H9 (cell line): ENCODE measurements around the gene ARPP21. TPM values are rescaled to one million over a fixed set of nuclear protein-coding genes. Genes with fewer than 3 reads are reported as not detected.

ENCODE experiments used
- DNase-seq: peaks from one replicate; pipeline ENCODE4 v3.0.0-alpha.2; 2017
- H2AFZ ChIP-seq: one replicate; pipeline ENCODE4 v1.6.1; 2013; ENCODE audit warnings: mild to moderate bottlenecking, low read length, control low read depth, moderate library complexity
- H2AK5ac ChIP-seq: 2 replicates; pipeline ENCODE4 v1.6.1; 2013; ENCODE audit warnings: low read length, control low read depth, mixed read lengths; ENCODE audit not compliant: insufficient read length
- H2BK120ac ChIP-seq: one replicate; pipeline ENCODE4 v1.6.1; 2013; ENCODE audit warnings: low read depth, mild to moderate bottlenecking, low read length, control low read depth, inconsistent platforms; ENCODE audit not compliant: poor library complexity, severe bottlenecking
- H2BK12ac ChIP-seq: 2 replicates; pipeline ENCODE4 v1.6.1; 2013; ENCODE audit warnings: low read length, control low read depth, mixed read lengths, low read depth; ENCODE audit not compliant: insufficient read length
- H2BK15ac ChIP-seq: 2 replicates; pipeline ENCODE4 v1.6.1; 2013; ENCODE audit warnings: low read depth, low read length, control low read depth
- H2BK20ac ChIP-seq: one replicate; pipeline ENCODE4 v1.6.1; 2013; ENCODE audit warnings: low read depth, mild to moderate bottlenecking, low read length, control low read depth, inconsistent platforms; ENCODE audit not compliant: poor library complexity, severe bottlenecking
- H2BK5ac ChIP-seq: 2 replicates; pipeline ENCODE4 v1.6.1; 2013; ENCODE audit warnings: low read length, control low read depth, mixed read lengths; ENCODE audit not compliant: insufficient read length
- H3K14ac ChIP-seq: 2 replicates; pipeline ENCODE4 v1.6.1; 2013; ENCODE audit warnings: low read length, control low read depth; ENCODE audit not compliant: insufficient read depth
- H3K18ac ChIP-seq: 2 replicates; pipeline ENCODE4 v1.6.1; 2013; ENCODE audit warnings: low read depth, mild to moderate bottlenecking, mixed read lengths, low read length, control low read depth; ENCODE audit not compliant: insufficient read length
- H3K23ac ChIP-seq: 2 replicates; pipeline ENCODE4 v1.6.1; 2013; ENCODE audit warnings: low read length, control low read depth, mixed read lengths, low read depth; ENCODE audit not compliant: insufficient read length
- H3K23me2 ChIP-seq: 2 replicates; pipeline ENCODE4 v1.6.1; 2013; ENCODE audit warnings: low read depth, mild to moderate bottlenecking, mixed read lengths, low read length, control low read depth; ENCODE audit not compliant: insufficient read length, poor library complexity, severe bottlenecking
- H3K27ac ChIP-seq: 2 replicates; pipeline ENCODE4 v1.5.1; 2013; ENCODE audit warnings: low read length, control low read depth, mixed read lengths, low read depth; ENCODE audit not compliant: insufficient read length
- H3K27me3 ChIP-seq: 2 replicates; pipeline ENCODE4 v1.6.1; 2013; ENCODE audit warnings: low read length, control low read depth, inconsistent platforms; ENCODE audit not compliant: insufficient read depth
- H3K4ac ChIP-seq: 2 replicates; pipeline ENCODE4 v1.6.1; 2013; ENCODE audit warnings: low read depth, mild to moderate bottlenecking, control low read depth, inconsistent platforms, low read length, moderate library complexity
- H3K4me1 ChIP-seq: 2 replicates; pipeline ENCODE4 v1.6.1; 2013; ENCODE audit warnings: low read length, control low read depth, inconsistent platforms; ENCODE audit not compliant: insufficient read depth
- H3K4me2 ChIP-seq: 2 replicates; pipeline ENCODE4 v1.6.1; 2013; ENCODE audit warnings: low read length, control low read depth, mixed read lengths; ENCODE audit not compliant: insufficient read length, insufficient read depth
- H3K56ac ChIP-seq: 2 replicates; pipeline ENCODE4 v1.6.1; 2013; ENCODE audit warnings: low read depth, mild to moderate bottlenecking, mixed read lengths, low read length, control low read depth; ENCODE audit not compliant: insufficient read length
- H3K79me1 ChIP-seq: 2 replicates; pipeline ENCODE4 v1.6.1; 2013; ENCODE audit warnings: low read depth, mild to moderate bottlenecking, moderate library complexity, low read length, control low read depth, inconsistent platforms; ENCODE audit not compliant: insufficient read depth, poor library complexity, severe bottlenecking
- H3K79me2 ChIP-seq: 2 replicates; pipeline ENCODE4 v1.6.1; 2013; ENCODE audit warnings: low read length, control low read depth, inconsistent platforms; ENCODE audit not compliant: insufficient read depth
- H3K9ac ChIP-seq: 2 replicates; pipeline ENCODE4 v1.6.1; 2013; ENCODE audit warnings: low read length, control low read depth, mixed read lengths; ENCODE audit not compliant: insufficient read length; ENCODE audit errors: extremely low read depth
- H3K9me3 ChIP-seq: one replicate; pipeline ENCODE4 v1.6.1; 2013; ENCODE audit warnings: low read depth, low read length, inconsistent platforms; ENCODE audit not compliant: control insufficient read depth
- H3T11ph ChIP-seq: one replicate; pipeline ENCODE4 v1.6.1; 2013; ENCODE audit warnings: mild to moderate bottlenecking, low read length, control low read depth, inconsistent platforms
- H4K20me1 ChIP-seq: one replicate; pipeline ENCODE4 v1.6.1; 2013; ENCODE audit not compliant: control insufficient read depth, insufficient read length, insufficient read depth
- H4K5ac ChIP-seq: 2 replicates; pipeline ENCODE4 v1.6.1; 2013; ENCODE audit warnings: low read depth, mild to moderate bottlenecking, mixed read lengths, low read length, control low read depth; ENCODE audit not compliant: insufficient read length
- H4K8ac ChIP-seq: replicated peaks from 2 replicates; pipeline ENCODE4 v1.6.1; 2013; ENCODE audit warnings: low read length, control low read depth, mixed read lengths, low read depth; ENCODE audit not compliant: insufficient read length
- H4K91ac ChIP-seq: 2 replicates; pipeline ENCODE4 v1.6.1; 2013; ENCODE audit warnings: low read depth, mild to moderate bottlenecking, moderate library complexity, mixed read lengths, low read length, control low read depth; ENCODE audit not compliant: insufficient read length
- H3K27ac Mint-ChIP-seq, 3 experiments: 2 replicates in 2 of 3; 3 replicates in 1 of 3; pipeline ENCODE4 v1.8.0; 2020 to 2021; ENCODE audit warnings: mixed read lengths in 3 of 3, mild to moderate bottlenecking in 1 of 3, moderate library complexity in 1 of 3
- H3K27me3 Mint-ChIP-seq: 2 replicates; pipeline ENCODE4 v1.8.0; 2021; ENCODE audit warnings: low read depth, mild to moderate bottlenecking, moderate library complexity, mixed read lengths
- H3K36me3 Mint-ChIP-seq, 3 experiments: 2 replicates in 2 of 3; 3 replicates in 1 of 3; pipeline ENCODE4 v1.8.0; 2020 to 2021; ENCODE audit warnings: low read depth in 3 of 3, mixed read lengths in 3 of 3; ENCODE audit not compliant: insufficient read depth in 1 of 3
- H3K4me1 Mint-ChIP-seq, 2 experiments: 2 replicates each; pipeline ENCODE4 v1.8.0; 2020; ENCODE audit warnings: mixed read lengths in 2 of 2
- H3K4me3 Mint-ChIP-seq, 2 experiments: 2 replicates in 1 of 2; 3 replicates in 1 of 2; pipeline ENCODE4 v1.8.0; 2020 to 2021; ENCODE audit warnings: mild to moderate bottlenecking in 2 of 2, mixed read lengths in 2 of 2, moderate library complexity in 1 of 2
- H3K9me3 Mint-ChIP-seq, 2 experiments: 2 replicates in 1 of 2; 3 replicates in 1 of 2; pipeline ENCODE4 v1.8.0; 2020; ENCODE audit warnings: mild to moderate bottlenecking in 2 of 2, mixed read lengths in 2 of 2, moderate library complexity in 1 of 2
- CTCF ChIP-seq: fragments of 200-600 bp; sonication (generic); conservative IDR thresholded peaks from 3 replicates; pipeline ENCODE4 v1.8.0; 2021; ENCODE audit warnings: antibody characterized with exemption, mild to moderate bottlenecking
- WGBS: extraction: QIAGEN DNeasy Blood & Tissue Kit; methylation state at CpG from one replicate; pipeline ENCODE4 v1.1.7; 2013; ENCODE audit warnings: missing lambda C conversion rate, low lambda C conversion rate, mixed read lengths; ENCODE audit not compliant: insufficient read length; ENCODE audit errors: extremely low coverage; 5-methylcytosine and 5-hydroxymethylcytosine counted together
- total RNA-seq: library from RNA; stranded (reverse); gene quantifications from 2 replicates; pipeline ENCODE4 v1.2.1, GENCODE V29; 2021

The ARPP21 gene
- total RNA-seq, 1 experiment from 2014 or later, result not detected

DNA sequence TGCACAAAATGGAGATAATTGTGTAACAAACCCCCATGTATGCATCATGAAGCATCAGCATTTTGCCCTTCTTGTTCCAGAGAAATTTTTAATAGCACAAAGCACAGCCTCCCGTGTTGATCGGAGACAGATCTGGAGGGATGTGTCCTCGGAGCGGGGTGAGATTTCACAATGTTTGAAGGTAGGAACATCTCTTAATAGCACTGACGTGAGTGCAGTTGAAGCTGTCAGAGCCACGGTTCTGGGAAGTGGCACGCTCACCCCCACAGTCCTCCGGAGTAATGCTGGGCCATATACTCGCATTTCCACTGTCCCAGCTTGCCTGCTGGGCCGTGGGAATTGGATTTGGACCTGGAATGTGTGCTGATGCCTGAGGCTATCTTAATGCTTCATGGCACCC is 24.1 kb downstream of the ARPP21 start:
- H3K4ac ChIP-seq, result no peak overlapping the region
- no peak for TF ChIP-seq CTCF
- no peak overlapping the region for H2BK20ac ChIP-seq
- H3K9ac ChIP-seq, result no peak overlapping the region
- no peaks in the 10 kb centered on the region for H3K79me2 ChIP-seq
- H2BK5ac ChIP-seq, result no peak overlapping the region
- Mint-ChIP-seq H3K27ac (no peak overlapping the region; a peak in 1 of 7 replicates), H3K4me1 (peaks cover 8 to 10% of the 10 kb centered on the region in 2 experiments; a peak in 1 of 4 replicates), H3K9me3 (no peaks in the 10 kb centered on the region), H3K36me3 (no peaks in the 10 kb centered on the region), H3K4me3 (no peak overlapping the region), H3K27me3 (no peaks in the 10 kb centered on the region)
- H3K4me2 ChIP-seq, result no peak overlapping the region
- H3K27ac ChIP-seq, result no peak overlapping the region
- WGBS, result no CpG with 5 or more reads among the region's 10 CpGs
- no peaks in the 10 kb centered on the region; the same call in 1 of the 2 replicates for H3K4me1 ChIP-seq
- no peak overlapping the region for H3T11ph ChIP-seq
- no peaks in the 10 kb centered on the region for H3K79me1 ChIP-seq
- no peaks in the 10 kb centered on the region for H3K27me3 ChIP-seq
- no peak overlapping the region for H3K14ac ChIP-seq
- H3K9me3 ChIP-seq, result no peaks in the 10 kb centered on the region
- no peak for DNase-seq
- no peak overlapping the region for H2AK5ac ChIP-seq
- no peak overlapping the region for H2BK12ac ChIP-seq
- H3K23ac ChIP-seq, result no peak overlapping the region
- H4K20me1 ChIP-seq, result no peaks in the 10 kb centered on the region
- H4K8ac ChIP-seq, result no peak overlapping the region
- no peaks in the 10 kb centered on the region for H3K23me2 ChIP-seq
- no peak overlapping the region for H4K5ac ChIP-seq
- no peak overlapping the region for H3K56ac ChIP-seq
- H3K18ac ChIP-seq, result no peak overlapping the region
- no peak overlapping the region for H4K91ac ChIP-seq
- H2AFZ ChIP-seq, result no peak overlapping the region
- no peak overlapping the region for H2BK15ac ChIP-seq
- no peak overlapping the region for H2BK120ac ChIP-seq
